Brain microvascular endothelial cell (primary cell): ENCODE results near the gene COL6A2.

Experiments
- DNase-seq: peaks from one replicate; pipeline ENCODE4 v3.0.0-alpha.2; 2020
- H3K27ac ChIP-seq: fragments of 250-450 bp; sonication (Bioruptor Pico); 2 replicates; pipeline ENCODE4 v1.5.1; 2020; ENCODE audit warnings: mild to moderate bottlenecking, moderate library complexity
- H3K27me3 ChIP-seq: fragments of 250-450 bp; sonication (Bioruptor Pico); replicated peaks from 2 replicates; pipeline ENCODE4 v1.5.1; 2020; ENCODE audit warnings: mild to moderate bottlenecking
- H3K36me3 ChIP-seq: fragments of 250-450 bp; sonication (Bioruptor Pico); replicated peaks from 2 replicates; pipeline ENCODE4 v1.5.1; 2020; ENCODE audit warnings: mild to moderate bottlenecking
- H3K4me3 ChIP-seq: 2 replicates; pipeline ENCODE4 v1.5.1; 2011; ENCODE audit warnings: low read depth, mild to moderate bottlenecking, control low read depth, low read length, moderate library complexity
- in situ Hi-C: cut with HindIII; loops from 2 replicates; pipeline ENCODE4 v1.10.0; 2017; ENCODE audit warnings: low sequenced_read_pairs, low pct_ligation_motif_present
- TF ChIP-seq, protein P1 (sequence below): IDR thresholded peaks from 2 replicates; pipeline ENCODE4 v1.5.1; 2011; ENCODE audit warnings: low read depth, mild to moderate bottlenecking, moderate library complexity, low read length, control low read depth, inconsistent platforms; ENCODE audit errors: missing control alignments

Gene COL6A2

GRCh38 chr21:46060596-46061061 lies 37.3 kb upstream of the COL6A2 start:
- Histone ChIP-seq H3K27me3 (no peaks in the 10 kb centered on the region), H3K27ac (peak overlapping the region; percentile 98), H3K4me3 (no peak overlapping the region), H3K36me3 (no peaks in the 10 kb centered on the region)
- TF ChIP-seq, protein P1, sequence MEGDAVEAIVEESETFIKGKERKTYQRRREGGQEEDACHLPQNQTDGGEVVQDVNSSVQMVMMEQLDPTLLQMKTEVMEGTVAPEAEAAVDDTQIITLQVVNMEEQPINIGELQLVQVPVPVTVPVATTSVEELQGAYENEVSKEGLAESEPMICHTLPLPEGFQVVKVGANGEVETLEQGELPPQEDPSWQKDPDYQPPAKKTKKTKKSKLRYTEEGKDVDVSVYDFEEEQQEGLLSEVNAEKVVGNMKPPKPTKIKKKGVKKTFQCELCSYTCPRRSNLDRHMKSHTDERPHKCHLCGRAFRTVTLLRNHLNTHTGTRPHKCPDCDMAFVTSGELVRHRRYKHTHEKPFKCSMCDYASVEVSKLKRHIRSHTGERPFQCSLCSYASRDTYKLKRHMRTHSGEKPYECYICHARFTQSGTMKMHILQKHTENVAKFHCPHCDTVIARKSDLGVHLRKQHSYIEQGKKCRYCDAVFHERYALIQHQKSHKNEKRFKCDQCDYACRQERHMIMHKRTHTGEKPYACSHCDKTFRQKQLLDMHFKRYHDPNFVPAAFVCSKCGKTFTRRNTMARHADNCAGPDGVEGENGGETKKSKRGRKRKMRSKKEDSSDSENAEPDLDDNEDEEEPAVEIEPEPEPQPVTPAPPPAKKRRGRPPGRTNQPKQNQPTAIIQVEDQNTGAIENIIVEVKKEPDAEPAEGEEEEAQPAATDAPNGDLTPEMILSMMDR: no peak
- peak; percentile 99 for DNase-seq
- in situ Hi-C loops: loop anchor here (5.0 kb wide), 1 partner anchor 38 kb away; no protein-coding TSS in a partner anchor

- DNase-seq: no peak
- TF ChIP-seq, protein P1: no peak
- in situ Hi-C loops: loop anchor here (5.0 kb wide), 1 partner anchor 39 kb away; no protein-coding TSS in a partner anchor
Observed at GRCh38 chr21:46061063-46061462, 36.8 kb upstream of the COL6A2 start.

DNA sequence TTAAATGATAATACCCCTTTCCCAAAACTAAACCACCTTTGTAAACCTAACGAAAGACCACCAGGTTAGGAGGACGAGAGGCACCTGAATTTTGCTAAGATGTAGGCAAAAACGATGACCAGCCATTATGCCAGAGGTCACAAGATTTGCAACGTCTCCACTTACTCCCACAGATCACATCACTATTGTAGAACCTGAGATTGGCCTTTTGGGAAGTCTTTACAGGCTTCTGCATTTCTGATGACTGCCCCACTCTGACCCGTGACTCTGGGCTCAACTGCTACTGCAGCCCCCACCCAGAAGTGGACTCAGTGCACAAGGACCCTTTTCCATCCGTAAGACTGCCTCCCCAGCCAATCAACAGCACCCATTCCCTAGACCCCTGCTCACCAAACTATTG lies 36.4 kb upstream of the COL6A2 start:
- TF ChIP-seq, protein P1: no peak
- no peaks in the 10 kb centered on the region for H3K27me3 ChIP-seq
- peak overlapping the region; percentile 98 for H3K27ac ChIP-seq

More at GRCh38 chr21:46061063-46061462, 36.8 kb upstream of the COL6A2 start:
- Histone ChIP-seq H3K4me3 (no peak overlapping the region), H3K27me3 (no peaks in the 10 kb centered on the region), H3K27ac (peak overlapping the region; percentile 98), H3K36me3 (no peaks in the 10 kb centered on the region)

DNA sequence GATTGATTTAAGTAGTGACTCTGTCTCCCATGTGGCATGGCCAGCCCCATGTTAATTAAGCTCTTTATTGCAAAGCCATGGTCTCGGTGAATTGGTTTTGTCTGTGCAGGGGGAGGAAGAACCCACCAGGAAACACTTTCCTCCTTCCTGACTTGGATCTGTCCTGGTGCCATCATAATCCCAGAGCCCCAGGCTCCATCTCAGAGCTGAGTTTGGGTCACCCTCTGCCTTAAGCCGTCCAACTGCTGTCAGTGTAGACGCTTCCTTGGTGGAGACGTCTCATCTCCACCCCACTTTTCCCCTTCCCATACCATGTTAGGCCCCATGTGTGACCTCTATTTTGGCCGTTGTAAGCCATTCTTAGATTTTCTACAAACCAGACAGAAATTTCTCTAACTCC lies 36.0 kb upstream of the COL6A2 start:
- no peaks in the 10 kb centered on the region for H3K27me3 ChIP-seq
- no peak overlapping the region for H3K4me3 ChIP-seq
- no peak for DNase-seq
- no peaks in the 10 kb centered on the region for H3K36me3 ChIP-seq
- peak overlapping the region; percentile 98 for H3K27ac ChIP-seq
- TF ChIP-seq, protein P1: no peak
- in situ Hi-C loops: loop anchor here (5.0 kb wide), 1 partner anchor 40 kb away; no protein-coding TSS in a partner anchor

More for the DNA sequence above, 36.4 kb upstream of the COL6A2 start:
- in situ Hi-C loops: loop anchor here (5.0 kb wide), 1 partner anchor 39 kb away; no protein-coding TSS in a partner anchor
- Histone ChIP-seq H3K4me3 (no peak overlapping the region), H3K36me3 (no peaks in the 10 kb centered on the region)
- no peak for DNase-seq

DNA sequence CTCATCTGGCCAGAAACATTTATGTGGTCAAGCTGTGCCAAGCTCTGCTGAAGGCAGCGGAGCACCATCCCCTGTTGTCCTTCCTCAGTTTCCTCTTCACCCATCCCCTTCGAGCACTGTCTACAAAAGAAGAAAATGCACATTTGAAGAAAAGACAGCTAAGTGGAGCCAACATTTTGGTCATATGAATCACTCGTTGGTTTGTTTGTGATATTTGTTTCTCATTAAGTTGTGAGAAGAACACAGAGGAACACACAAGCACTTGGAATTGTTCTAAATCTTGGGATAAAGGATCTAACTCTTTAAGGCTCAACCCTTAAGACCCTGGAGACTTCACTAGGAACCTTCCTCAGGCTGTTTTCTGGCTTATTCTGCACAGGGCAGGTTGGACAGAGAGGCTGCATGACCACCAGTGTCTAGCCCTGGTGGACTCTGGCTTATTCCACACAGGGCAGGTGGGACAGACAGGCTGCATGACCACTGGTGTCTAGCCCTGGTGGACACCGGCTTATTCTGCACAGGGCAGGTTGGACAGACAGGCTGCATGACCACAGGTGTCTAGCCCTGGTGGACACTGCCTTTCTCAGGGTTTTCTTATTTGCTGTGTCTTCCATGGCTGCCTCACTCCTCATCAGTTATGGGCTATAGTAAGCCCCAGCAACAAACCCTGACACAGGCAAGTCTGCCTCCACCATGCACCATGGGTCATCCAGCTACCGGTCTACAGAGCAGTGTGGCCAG lies 35.3 kb upstream of the COL6A2 start:
- no peak for DNase-seq
- Histone ChIP-seq H3K36me3 (no peaks in the 10 kb centered on the region), H3K27me3 (no peaks in the 10 kb centered on the region), H3K27ac (no peak overlapping the region), H3K4me3 (no peak overlapping the region)
- in situ Hi-C loops: loop anchor here (5.0 kb wide), 1 partner anchor 40 kb away; no protein-coding TSS in a partner anchor
- TF ChIP-seq, protein P1: no peak
